T47D (cell line): ENCODE results near the gene TSBP1.
"Not testable (repeated sequence)": the region's sequence is repeated elsewhere in the genome, so short reads cannot be mapped to it uniquely, and the experiment has no call there.

ENCODE experiments used
- DNase-seq, 2 experiments: peaks; one replicate each; pipeline versions ENCODE4 v3.0.0 to v3.0.0-alpha.2; 2011 to 2012; ENCODE audit warnings: low read depth in 1 of 2, low spot score in 1 of 2
- JUND ChIP-seq: IDR thresholded peaks from 2 replicates; pipeline ENCODE4 v1.6.1; 2012; ENCODE audit warnings: low read depth
- in situ Hi-C: cut with HindIII; loops from 2 replicates; pipeline ENCODE4 v1.10.0; 2016; ENCODE audit warnings: low sequenced_read_pairs, low pct_unique_long_range_greater_than_20kb

TSBP1 gene

DNA sequence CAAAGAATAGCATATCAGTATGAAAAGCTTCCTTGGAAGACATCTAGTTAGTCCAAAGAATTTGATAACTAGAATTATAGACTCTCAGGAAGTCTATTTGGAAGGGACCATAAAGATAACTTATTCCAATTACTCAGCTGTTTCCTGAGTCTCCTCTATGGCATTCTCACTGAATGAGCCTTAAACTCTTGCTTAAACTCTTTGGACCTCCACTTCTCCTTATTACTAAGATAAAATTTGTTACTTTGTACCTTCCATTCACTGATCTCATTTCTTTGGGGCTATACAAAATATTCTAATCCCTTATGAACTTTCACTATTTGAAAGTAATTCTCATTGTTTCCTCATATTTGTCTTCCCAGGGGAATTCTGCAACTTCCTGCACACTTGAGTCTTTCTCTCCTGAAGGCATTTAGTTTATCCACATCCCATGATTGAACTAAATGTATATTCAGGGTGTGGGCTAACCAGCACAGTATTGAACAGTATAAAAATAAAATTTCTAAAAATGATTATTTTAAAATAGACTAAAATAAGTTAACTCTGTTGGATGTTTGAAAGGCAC, 80.7 kb downstream of the TSBP1 start:
- TF ChIP-seq JUND, result no peak
- DNase-seq, result no peak
- in situ Hi-C loops, result no loop called here

DNA sequence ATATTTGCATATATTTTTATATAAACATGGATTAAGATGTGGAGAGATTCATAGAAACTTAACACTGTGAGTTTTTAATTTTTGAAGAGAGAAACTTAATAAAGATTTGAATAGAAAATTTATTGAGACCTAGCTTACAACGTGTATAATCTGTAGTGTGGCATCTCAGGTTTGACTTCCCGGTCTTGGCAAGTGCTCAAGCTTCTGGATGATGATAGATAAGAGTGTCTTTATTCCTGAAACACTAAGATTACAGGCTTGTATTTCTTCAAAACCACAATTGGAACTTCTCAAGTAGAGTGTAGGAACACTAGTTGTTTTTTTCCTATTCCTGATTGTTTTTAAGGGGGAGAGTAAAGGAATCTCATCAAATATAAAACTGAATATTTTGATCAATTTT, 83.3 kb downstream of the TSBP1 start:
- in situ Hi-C loops, result no loop called here
- peak in 1 of 2 experiments; percentile 2 for DNase-seq
- no peak for TF ChIP-seq JUND

DNA sequence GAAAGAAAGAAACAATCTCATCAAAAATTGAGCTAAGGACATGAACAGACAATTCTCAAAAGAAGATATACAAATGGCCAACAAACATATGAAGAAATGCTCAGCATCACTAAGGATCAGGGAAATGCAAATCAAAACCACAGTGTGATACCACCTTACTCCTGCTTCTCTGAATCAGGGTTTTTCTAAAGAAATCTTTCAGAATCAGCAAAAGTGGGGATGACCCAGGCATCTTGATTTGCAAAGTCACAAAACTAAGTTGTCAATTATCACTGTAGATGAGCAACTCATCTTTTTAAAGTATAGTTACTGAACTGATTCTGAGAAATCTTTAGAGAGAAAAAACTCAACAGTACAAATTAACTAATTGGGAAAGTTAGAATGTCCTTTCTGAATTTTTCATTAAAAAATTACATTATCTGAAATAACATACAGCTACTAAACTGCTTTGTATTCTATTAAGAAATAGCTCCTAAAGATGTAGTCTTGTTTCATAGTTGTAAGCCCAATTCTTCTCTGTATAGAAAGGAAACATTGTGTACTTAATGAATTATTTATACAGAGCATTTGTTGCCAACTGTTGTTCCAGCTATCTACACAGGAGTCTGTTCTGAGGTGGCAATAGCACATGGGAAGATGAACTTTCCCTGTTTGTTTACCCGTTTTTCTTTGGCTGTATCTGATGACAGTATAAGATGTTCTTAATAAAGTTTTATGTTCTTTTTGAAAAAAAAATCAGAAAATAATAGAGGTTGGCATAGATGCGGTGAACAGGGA, 97.7 kb downstream of the TSBP1 start:
- DNase-seq, in situ Hi-C loops: not testable (repeated sequence)

DNA sequence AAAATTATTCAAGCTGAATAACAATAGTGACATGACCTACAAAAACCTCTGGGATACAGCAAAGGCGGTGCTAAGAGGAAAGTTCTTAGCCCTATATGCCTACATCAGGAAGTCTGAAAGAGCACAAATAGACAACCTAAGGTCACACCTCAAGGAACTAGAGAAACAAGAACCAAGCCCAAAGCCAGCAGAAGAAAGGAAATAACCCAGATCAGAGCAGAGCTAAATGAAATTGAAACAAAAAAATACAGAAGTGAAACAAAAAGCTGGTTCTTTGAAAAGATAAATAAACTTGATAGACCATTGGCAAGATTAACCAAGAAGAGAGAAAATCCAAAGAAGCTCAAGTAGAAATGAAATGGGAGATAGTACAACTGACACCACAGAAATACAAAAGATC, 100.3 kb downstream of the TSBP1 start:
- in situ Hi-C loops, result no loop called here
- DNase-seq, result no peak

DNA sequence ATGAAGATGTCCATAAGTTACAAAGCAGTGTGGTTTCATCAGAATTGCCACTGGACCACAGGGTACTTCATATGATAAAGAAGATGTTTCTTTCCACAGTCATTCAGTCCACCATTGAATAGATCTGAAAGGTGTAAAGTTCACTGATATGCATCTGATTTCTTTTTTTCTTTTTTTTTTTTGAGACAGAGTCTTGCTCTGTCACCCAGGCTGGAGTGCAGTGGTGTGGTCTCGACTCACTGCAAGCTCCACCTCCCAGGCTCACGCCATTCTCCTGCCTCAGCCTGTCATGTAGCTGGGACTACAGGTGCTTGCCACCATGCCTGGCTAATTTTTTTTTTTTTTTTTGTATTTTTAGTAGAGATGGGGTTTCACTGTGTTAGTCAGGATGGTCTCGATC, 103.2 kb downstream of the TSBP1 start:
- in situ Hi-C loops, DNase-seq: not testable (repeated sequence)

More for the DNA sequence above, 100.3 kb downstream of the TSBP1 start:
- TF ChIP-seq JUND, result no peak

DNA sequence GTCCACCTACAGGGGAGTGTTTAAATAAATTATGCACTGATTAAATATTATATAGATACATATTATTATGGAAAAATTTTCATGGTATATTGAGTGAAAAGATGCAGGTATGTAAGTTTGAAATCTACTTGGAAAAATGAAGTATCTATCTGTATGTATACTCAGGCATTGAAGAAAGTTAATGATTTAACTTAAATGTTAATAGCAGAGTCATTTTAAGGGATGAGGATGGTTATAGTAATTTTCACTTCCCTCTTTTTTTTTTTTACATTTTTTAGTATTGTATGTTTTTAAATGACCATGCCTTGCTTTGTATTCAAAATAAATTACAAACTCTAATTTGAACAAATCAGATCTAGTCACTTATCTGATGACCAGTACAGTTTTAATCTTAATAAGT, 104.7 kb downstream of the TSBP1 start:
- no peak for DNase-seq
- in situ Hi-C loops, result no loop called here
- TF ChIP-seq JUND, result no peak

DNA sequence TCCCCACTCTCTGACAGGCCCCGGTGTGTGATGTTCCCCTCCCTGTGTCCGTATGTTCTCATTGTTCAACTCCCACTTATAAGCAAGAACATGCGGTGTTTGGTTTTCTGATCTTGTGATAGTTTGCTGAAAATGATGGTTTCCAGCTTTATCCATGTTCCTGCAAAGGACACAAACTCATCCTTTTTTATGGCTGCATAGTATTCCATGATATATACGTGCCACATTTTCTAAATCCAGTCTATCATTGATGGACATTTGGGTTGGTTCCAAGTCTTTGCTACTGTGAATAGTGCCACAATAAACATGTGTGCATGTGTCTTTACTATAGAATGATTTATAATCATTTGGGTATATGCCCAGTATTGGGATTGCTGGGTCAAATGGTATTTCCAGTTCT, 114.4 kb downstream of the TSBP1 start:
- DNase-seq, in situ Hi-C loops: not testable (repeated sequence)

DNA sequence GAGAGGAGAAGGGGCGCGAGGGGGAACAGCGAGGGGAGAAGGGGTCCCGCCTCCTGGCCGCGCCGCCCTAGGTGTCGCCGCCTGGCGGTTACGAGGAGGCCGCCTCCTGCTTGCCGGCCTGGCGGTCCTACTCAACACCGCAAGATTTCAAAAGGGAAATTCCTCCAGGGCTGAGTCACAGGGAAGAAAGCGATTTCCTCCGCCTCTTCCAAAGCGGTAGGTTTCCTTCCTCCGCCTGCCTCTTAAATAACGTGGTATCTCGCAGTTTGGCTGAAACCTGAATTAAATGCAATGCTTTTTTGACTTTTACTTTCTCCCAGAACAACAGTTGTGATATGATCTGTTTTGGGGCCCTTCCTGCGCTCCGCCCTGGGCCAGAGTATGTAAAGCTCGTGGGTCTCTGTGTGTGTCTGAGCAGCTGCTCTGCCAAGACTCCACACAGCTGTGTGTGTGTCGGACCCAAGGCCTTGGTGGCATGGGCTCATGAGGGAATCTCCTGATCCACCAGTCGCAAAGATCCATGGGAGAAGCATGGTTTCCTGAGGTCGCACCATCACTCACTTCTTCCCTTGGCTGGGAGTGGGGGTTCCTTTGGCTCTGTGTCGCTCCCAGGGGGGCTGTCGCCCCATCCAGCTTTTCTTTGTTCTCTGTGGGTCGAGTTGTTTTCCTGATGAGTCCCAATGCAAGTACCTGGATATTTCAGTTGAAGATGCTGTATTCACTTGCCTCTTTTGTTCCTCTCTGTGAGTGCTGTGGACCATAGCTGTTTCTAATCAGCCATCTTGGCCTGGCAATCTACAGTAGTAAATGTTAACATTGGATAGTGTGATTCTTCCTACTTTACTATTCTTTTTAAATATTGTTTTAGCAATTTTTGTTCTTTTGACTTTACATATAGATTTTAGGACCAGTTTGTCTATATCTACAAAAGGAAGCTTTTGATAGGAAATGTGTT, 116.2 kb downstream of the TSBP1 start:
- peak in 1 of 2 experiments; percentile 48 for DNase-seq
- no peak for TF ChIP-seq JUND
- in situ Hi-C loops, result no loop called here

DNA sequence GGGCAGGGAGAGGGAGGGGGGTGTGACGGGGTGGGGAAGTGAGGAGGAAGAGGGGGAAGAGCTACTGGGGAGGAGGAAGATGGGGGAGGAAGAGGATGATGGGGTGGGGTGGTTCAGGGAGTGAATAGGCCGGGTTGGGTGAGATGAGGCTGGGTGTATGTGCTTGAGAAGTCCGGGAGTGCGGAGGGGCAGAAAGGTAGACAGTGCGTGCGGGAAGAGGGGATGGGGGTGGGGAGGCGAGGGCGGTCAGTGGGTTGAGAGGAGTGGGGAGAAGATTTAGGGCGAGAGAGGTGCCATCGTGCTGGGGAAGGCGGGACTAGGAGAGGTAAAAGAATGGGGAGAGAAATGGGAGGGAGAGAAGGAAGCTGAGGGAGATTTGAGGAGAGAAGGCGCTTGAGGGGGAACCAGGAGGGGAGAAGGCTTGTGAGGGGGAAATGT, 116.9 kb downstream of the TSBP1 start:
- DNase-seq, result no peak
- no peak for TF ChIP-seq JUND
- in situ Hi-C loops, result no loop called here

DNA sequence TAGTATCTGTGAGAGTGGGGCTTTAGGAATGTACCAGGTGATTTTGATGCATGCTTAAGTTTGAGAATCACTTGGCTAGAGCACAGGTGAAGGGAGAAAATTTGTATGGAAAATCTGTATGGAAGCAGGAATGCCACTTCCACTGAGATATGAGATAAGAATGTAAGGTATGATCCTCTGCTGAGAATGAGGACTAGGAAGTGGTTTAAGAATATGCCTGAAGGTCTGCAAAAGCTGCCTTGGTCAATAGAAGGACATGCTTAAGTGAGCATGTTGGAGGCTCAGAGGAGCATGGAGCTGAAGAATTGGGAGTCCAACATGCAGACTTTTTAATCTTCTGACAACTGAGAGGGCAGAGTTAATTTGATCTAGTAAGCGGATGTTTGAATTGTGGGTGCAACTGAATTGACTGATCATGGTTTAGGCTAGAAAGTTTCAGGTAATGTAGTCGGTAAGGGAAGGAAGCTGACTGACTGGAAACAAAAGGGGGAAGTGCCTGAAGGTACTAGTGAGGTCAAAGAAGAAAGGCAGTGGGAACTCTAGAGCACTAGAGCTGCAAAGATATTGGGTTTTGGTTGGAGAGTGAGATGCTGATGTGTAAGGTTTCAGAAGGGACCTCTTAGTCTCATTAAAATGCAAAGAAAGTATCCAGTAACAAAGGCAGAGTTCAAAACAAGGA, 119.2 kb downstream of the TSBP1 start:
- in situ Hi-C loops, result no loop called here
- no peak for TF ChIP-seq JUND

DNA sequence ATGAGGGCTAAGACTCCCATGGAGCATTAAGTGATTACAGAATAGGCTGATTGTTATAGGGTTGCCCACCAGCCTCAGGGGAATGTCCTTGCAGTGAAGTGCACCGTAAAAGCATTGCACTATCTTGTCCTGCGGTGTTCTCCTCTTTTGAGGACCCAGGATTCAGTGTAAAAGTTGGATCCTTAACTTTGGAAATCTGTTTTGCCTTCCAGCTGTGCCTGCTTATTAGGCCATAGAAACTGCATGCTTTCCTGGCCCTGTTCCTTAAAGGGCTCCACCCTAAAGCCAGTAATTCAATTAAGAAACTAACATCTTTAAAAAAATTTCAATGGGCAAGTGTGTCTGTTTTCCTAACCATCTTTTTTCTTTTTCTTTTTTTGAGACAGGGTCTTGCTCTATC, 122.4 kb downstream of the TSBP1 start:
- no peak for TF ChIP-seq JUND
- in situ Hi-C loops, result no loop called here
- no peak for DNase-seq

More for the DNA sequence above, 119.2 kb downstream of the TSBP1 start:
- no peak for DNase-seq

DNA sequence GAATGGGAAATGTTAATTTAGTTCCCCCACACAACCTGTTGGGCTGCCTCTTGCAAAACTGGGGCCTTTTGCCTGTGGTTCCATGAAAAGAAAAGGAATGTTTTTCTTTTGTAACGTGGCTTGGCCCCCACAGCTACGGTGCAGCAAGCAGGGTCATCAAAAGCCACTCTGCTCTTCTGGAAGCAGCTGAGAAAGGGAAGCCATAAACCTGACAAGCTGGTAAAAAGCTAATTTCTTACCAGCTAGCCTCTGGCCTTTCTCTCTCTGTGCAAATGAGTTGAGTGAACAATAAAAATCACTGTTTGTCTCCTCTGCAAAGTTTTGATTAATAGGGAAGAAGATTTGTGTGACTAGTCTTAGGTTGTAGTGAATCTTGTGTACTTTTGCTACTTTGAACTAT, 124.3 kb downstream of the TSBP1 start:
- no peak for DNase-seq
- no peak for TF ChIP-seq JUND
- in situ Hi-C loops, result no loop called here
